Measurements from ENCODE around the gene ZMIZ1.

Gene ZMIZ1

GRCh38 chr10:79156334-79157274 is 87.8 kb downstream of the ZMIZ1 start:
- no peak for DNase-seq (ENCODE audit: low read depth)

- no peak for DNase-seq (ENCODE audit: low read depth)
Measured at GRCh38 chr10:79158004-79158340, 89.2 kb downstream of the ZMIZ1 start.

GRCh38 chr10:79158402-79159097 is 89.8 kb downstream of the ZMIZ1 start:
- DNase-seq (ENCODE audit: low read depth), result no peak

GRCh38 chr10:79159141-79159651 is 90.4 kb downstream of the ZMIZ1 start:
- no peak for DNase-seq (ENCODE audit: low read depth)

GRCh38 chr10:79159785-79160184 is 91.0 kb downstream of the ZMIZ1 start:
- no peak for DNase-seq (ENCODE audit: low read depth)

- DNase-seq (ENCODE audit: low read depth), result no peak
Measured at GRCh38 chr10:79160191-79160590, 91.4 kb downstream of the ZMIZ1 start.

GRCh38 chr10:79161557-79161956 is 92.8 kb downstream of the ZMIZ1 start:
- DNase-seq (ENCODE audit: low read depth), result no peak

GRCh38 chr10:79162022-79162421 is 93.3 kb downstream of the ZMIZ1 start:
- DNase-seq (ENCODE audit: low read depth), result no peak

- DNase-seq (ENCODE audit: low read depth), result no peak
Measured at GRCh38 chr10:79162861-79163665, 94.3 kb downstream of the ZMIZ1 start.

GRCh38 chr10:79163666-79163975 is 94.9 kb downstream of the ZMIZ1 start:
- no peak for DNase-seq (ENCODE audit: low read depth)

GRCh38 chr10:79164075-79164474 is 95.3 kb downstream of the ZMIZ1 start:
- DNase-seq (ENCODE audit: low read depth), result no peak

GRCh38 chr10:79165070-79165778 is 96.5 kb downstream of the ZMIZ1 start:
- no peak for DNase-seq (ENCODE audit: low read depth)

GRCh38 chr10:79166312-79166721 is 97.6 kb downstream of the ZMIZ1 start:
- DNase-seq (ENCODE audit: low read depth), result no peak

- no peak for DNase-seq (ENCODE audit: low read depth)
Measured at GRCh38 chr10:79166741-79167140, 98.0 kb downstream of the ZMIZ1 start.

GRCh38 chr10:79167537-79167936 is 98.8 kb downstream of the ZMIZ1 start:
- no peak for DNase-seq (ENCODE audit: low read depth)

- DNase-seq (ENCODE audit: low read depth), result no peak
Measured at GRCh38 chr10:79168210-79168609, 99.4 kb downstream of the ZMIZ1 start.

- DNase-seq (ENCODE audit: low read depth), result no peak
Measured at GRCh38 chr10:79170226-79170752, 101.5 kb downstream of the ZMIZ1 start.

GRCh38 chr10:79170993-79171392 is 102.2 kb downstream of the ZMIZ1 start:
- DNase-seq (ENCODE audit: low read depth), result no peak

- no peak for DNase-seq (ENCODE audit: low read depth)
Measured at GRCh38 chr10:79171504-79171903, 102.7 kb downstream of the ZMIZ1 start.

- no peak for DNase-seq (ENCODE audit: low read depth)
Measured at GRCh38 chr10:79172881-79173280, 104.1 kb downstream of the ZMIZ1 start.

- DNase-seq (ENCODE audit: low read depth), result no peak
Measured at GRCh38 chr10:79173582-79174262, 105.0 kb downstream of the ZMIZ1 start.
